Esophagus squamous epithelium (tissue), 4 donors: Measurements from ENCODE around the gene ABCB9.

Experiments used
- CTCF ChIP-seq, 6 experiments: fragments of 450-650 bp in 4 of 6; fragments of 200-600 bp in 2 of 6; sonication (generic) in 2 of 6; IDR thresholded peaks; one replicate each; pipeline ENCODE4 v1.5.1; 2016 to 2019; ENCODE audit warnings: antibody characterized with exemption in 6 of 6, mild to moderate bottlenecking in 4 of 6, moderate library complexity in 4 of 6
- POLR2A ChIP-seq, 4 donors: fragments of 450-650 bp; IDR thresholded peaks; one replicate each; pipeline ENCODE4 v1.6.1; 2017; ENCODE audit warnings: antibody characterized with exemption in 4 of 4, mild to moderate bottlenecking in 4 of 4, moderate library complexity in 3 of 4

GRCh38 chr12:122986258-122986871, 20.1 kb upstream of the ABCB9 start:
- TF ChIP-seq CTCF (IDR thresholded peaks at IDR 0.05) (no peak), POLR2A (IDR thresholded peaks at IDR 0.05) (no peak)
